Right lobe of liver (tissue), 6 donors: Measurements from ENCODE around the gene ST7. TPM values are rescaled to one million over a fixed set of nuclear protein-coding genes. Genes with fewer than 3 reads are reported as not detected.
A peak's percentile ranks its signal among the peaks of the same experiment; 100 is the strongest.

Experiments used
- ATAC-seq, 4 donors: fragments of 200-7000 bp; cut with Tn5 transposase; one replicate each; pipeline ENCODE4 v1.9.1; 2020; ENCODE audit warnings: mild to moderate bottlenecking in 4 of 4, moderate library complexity in 4 of 4
- DNase-seq, 3 donors: peaks; one replicate each; pipeline ENCODE4 v3.0.0-alpha.2; 2020
- H3K27ac ChIP-seq, 3 donors: fragments of 200-600 bp; one replicate each; pipeline ENCODE4 v1.8.0; 2022
- H3K27me3 ChIP-seq, 2 donors: fragments of 200-600 bp; one replicate each; pipeline ENCODE4 v1.8.0; 2022
- H3K36me3 ChIP-seq, 4 donors: fragments of 200-600 bp; sonication (generic) in 1 of 4; one replicate each; pipeline versions ENCODE4 v1.5.1 to v1.8.0; 2017 to 2022; ENCODE audit warnings: control low read depth in 1 of 4
- H3K4me1 ChIP-seq, 4 donors: fragments of 200-600 bp; sonication (generic) in 1 of 4; one replicate each; pipeline versions ENCODE4 v1.5.1 to v1.8.0; 2017 to 2022; ENCODE audit warnings: control low read depth in 1 of 4
- H3K4me3 ChIP-seq, 3 donors: fragments of 200-600 bp; one replicate each; pipeline ENCODE4 v1.8.0; 2022
- H3K9me3 ChIP-seq, 4 donors: fragments of 200-600 bp; sonication (generic) in 1 of 4; one replicate each; pipeline versions ENCODE4 v1.5.1 to v1.8.0; 2017 to 2022; ENCODE audit warnings: control low read depth in 1 of 4
- POLR2A ChIP-seq: fragments of 450-650 bp; IDR thresholded peaks from one replicate; pipeline ENCODE4 v1.6.1; 2017; ENCODE audit warnings: antibody characterized with exemption, mild to moderate bottlenecking
- WGBS: methylation state at CpG from one replicate; pipeline ENCODE4 v1.1.6; 2018; ENCODE audit warnings: low coverage, low lambda C conversion rate; ENCODE audit not compliant: insufficient coverage; ENCODE audit errors: missing lambda C conversion rate; 5-methylcytosine and 5-hydroxymethylcytosine counted together
- intact Hi-C, 2 donors: fragments of 100-400 bp; cut with DNase I; formaldehyde crosslinking; loops; one replicate each; pipeline versions ENCODE4 v1.11.2 to v1.14.1; 2022
- total RNA-seq, 6 experiments: library from RNA; depleted of rRNA in 2 of 6; stranded (reverse); fragments of >200 nt in 2 of 6; fragmentation: NEBNext Ultra II Directional in 3 of 6; extraction: Animal tissue kit (Norgen Biotek cat#: 25700) in 3 of 6; gene quantifications; one replicate each; pipeline versions ENCODE4 v1.1.0 to v1.2.4, GENCODE V29; 2016 to 2023
- TF ChIP-seq, protein P1 (sequence below), 4 donors: fragments of 200-600 bp in 3 of 4; fragments of 450-650 bp in 1 of 4; IDR thresholded peaks; one replicate each; pipeline versions ENCODE4 v1.5.1 to v1.8.0; 2016 to 2022; ENCODE audit warnings: antibody characterized with exemption in 4 of 4, mild to moderate bottlenecking in 2 of 4
- donor health status: DM: no; HTN: yes; CAD: no.
- donor health status: DM: no; HTN: no; CAD: no.
- donor health status: DM: no; HTN: no; CAD: no.
- donor health status: DM: no; HTN: yes; CAD: no.
- donor health status: DM: no; HTN: yes; CAD: no.

The ST7 gene
- total RNA-seq, 6 experiments from 2014 or later = 17.4 to 29.9 (median 22.4) TPM

DNA sequence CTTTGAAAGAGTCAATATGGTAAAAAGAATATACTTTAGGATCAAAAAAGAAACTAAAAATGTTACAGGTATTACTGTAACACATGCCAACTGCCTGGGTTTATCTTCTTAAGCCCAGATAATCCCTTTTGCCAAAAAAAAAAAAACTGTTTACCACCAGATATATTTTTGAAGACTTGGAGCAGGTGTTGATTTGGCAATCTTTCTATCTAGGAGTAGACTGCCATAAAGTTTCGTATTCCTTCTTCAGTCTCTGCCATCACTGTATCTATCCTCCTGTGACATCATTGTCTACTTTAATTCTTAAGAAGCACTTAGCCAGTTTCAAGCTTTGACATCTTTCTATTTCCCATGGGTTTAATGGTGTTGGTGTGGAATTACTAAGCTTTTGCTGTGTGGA lies 161.0 kb downstream of the ST7 start:
- DNase-seq (no peak), ATAC-seq (no peak)
- intact Hi-C loops = loop anchor here (10.0 kb wide), 2 partner anchors 119 to 129 kb away; no protein-coding TSS in a partner anchor
- Histone ChIP-seq H3K27ac (no peak overlapping the region), H3K4me1 (no peaks in the 10 kb centered on the region), H3K4me3 (no peak overlapping the region), H3K9me3 (no peaks in the 10 kb centered on the region), H3K36me3 (no peaks in the 10 kb centered on the region), H3K27me3 (no peaks in the 10 kb centered on the region)
- no peak for TF ChIP-seq POLR2A
- TF ChIP-seq, protein P1, sequence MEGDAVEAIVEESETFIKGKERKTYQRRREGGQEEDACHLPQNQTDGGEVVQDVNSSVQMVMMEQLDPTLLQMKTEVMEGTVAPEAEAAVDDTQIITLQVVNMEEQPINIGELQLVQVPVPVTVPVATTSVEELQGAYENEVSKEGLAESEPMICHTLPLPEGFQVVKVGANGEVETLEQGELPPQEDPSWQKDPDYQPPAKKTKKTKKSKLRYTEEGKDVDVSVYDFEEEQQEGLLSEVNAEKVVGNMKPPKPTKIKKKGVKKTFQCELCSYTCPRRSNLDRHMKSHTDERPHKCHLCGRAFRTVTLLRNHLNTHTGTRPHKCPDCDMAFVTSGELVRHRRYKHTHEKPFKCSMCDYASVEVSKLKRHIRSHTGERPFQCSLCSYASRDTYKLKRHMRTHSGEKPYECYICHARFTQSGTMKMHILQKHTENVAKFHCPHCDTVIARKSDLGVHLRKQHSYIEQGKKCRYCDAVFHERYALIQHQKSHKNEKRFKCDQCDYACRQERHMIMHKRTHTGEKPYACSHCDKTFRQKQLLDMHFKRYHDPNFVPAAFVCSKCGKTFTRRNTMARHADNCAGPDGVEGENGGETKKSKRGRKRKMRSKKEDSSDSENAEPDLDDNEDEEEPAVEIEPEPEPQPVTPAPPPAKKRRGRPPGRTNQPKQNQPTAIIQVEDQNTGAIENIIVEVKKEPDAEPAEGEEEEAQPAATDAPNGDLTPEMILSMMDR (IDR thresholded peaks at IDR 0.05) = no peak
- 83% methylated on average over 1 of the region's 1 CpG for WGBS

DNA sequence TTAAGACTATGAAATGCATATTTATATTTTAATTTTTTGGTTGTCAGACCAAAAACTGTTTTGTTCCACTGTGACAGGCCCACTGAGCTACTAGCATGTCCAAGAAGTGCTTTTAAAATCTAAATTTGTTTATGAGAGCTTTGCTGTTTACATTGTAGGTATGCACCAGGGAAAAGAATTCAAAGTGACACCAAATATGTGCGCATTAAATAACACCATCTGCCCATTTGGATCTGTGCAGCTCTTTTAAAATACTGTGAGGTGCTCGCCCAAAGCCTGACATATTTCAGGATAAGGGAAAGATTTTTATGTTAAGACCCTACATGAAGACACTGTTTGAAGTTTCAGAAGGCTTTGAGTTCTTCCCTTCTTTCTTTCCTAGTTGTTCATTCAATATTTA lies 162.9 kb downstream of the ST7 start:
- H3K27ac ChIP-seq = no peak overlapping the region
- ATAC-seq (no peak), DNase-seq (no peak)
- H3K36me3 ChIP-seq = no peaks in the 10 kb centered on the region
- intact Hi-C loops = loop anchor here (10.0 kb wide), 2 partner anchors 121 to 131 kb away; no protein-coding TSS in a partner anchor
- no peaks in the 10 kb centered on the region for H3K4me1 ChIP-seq
- TF ChIP-seq, protein P1 (IDR thresholded peaks at IDR 0.05) = no peak
- TF ChIP-seq POLR2A = no peak
- no peaks in the 10 kb centered on the region for H3K27me3 ChIP-seq
- 94% methylated on average over 2 of the region's 2 CpGs for WGBS
- no peaks in the 10 kb centered on the region for H3K9me3 ChIP-seq
- H3K4me3 ChIP-seq = no peak overlapping the region

DNA sequence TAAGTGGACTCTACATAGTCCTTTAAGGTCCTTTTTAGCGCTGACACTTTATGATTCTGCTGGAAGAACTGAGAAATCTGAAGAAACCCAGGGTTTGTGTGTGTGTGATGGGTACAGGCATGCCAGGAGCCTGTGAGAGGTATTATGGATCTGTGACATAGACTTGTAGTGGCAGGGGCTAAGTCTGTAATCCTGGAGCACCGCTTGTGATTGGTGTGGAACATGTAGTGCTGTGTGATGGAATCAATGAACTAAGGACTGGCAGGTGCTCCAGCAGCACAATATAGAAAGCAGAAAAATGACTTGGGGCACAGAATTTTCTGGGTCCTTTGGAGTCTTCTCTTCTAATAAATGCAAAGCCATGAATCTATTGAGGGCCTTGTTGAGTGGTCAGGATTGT lies 163.9 kb downstream of the ST7 start:
- DNase-seq (no peak), ATAC-seq (no peak)
- intact Hi-C loops = loop anchor here (10.0 kb wide), 2 partner anchors 122 to 132 kb away; no protein-coding TSS in a partner anchor
- no peaks in the 10 kb centered on the region for H3K36me3 ChIP-seq
- H3K4me1 ChIP-seq = no peaks in the 10 kb centered on the region
- H3K27ac ChIP-seq = no peak overlapping the region
- 100% methylated on average over 1 of the region's 2 CpGs for WGBS
- H3K4me3 ChIP-seq = no peak overlapping the region
- TF ChIP-seq, protein P1 (IDR thresholded peaks at IDR 0.05) = no peak
- TF ChIP-seq POLR2A = no peak
- no peaks in the 10 kb centered on the region for H3K9me3 ChIP-seq
- no peaks in the 10 kb centered on the region for H3K27me3 ChIP-seq

DNA sequence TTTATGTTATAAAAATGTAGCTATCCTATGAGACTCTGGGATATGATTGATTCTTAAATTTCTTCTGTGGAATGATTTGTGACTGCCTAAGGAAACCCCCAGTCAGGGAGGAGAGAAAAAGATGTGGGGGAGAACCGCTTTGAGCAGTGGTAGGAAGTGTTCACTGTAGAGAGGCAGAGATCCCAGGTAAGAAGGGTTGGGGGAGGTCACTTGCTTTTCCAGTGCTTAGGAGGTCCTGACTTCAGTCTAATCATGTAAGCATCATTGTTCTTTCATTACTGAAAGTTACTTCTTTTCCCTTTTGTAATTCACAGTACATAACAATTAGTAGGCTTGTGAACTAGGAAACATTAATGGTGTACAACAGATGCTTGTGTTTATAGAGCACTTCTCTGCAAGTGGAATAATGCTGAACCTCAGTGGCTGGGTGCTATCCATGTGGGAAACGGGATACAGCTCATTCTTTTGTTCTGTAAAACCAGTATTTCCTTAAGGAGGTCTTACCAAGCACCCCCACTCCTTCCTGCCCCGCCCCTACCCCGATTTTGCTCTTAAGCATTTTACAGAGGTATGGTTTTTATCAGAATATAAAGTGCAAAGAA lies 165.4 kb downstream of the ST7 start:
- peak in 2 of 4 donors; percentile 25 to 32 for ATAC-seq
- Histone ChIP-seq H3K27me3 (no peaks in the 10 kb centered on the region), H3K9me3 (no peaks in the 10 kb centered on the region), H3K36me3 (no peaks in the 10 kb centered on the region), H3K27ac (no peak overlapping the region), H3K4me3 (no peak overlapping the region), H3K4me1 (no peaks in the 10 kb centered on the region)
- intact Hi-C loops = loop anchor here (10.0 kb wide), 2 partner anchors 124 to 134 kb away; no protein-coding TSS in a partner anchor
- no peak for DNase-seq
- 44% methylated on average over 4 of the region's 4 CpGs for WGBS
- no peak for TF ChIP-seq POLR2A
- TF ChIP-seq, protein P1 (IDR thresholded peaks at IDR 0.05) = no peak
